ENCODE measurements around the gene RAMAC.
"Not testable (repeated sequence)": the region's sequence is repeated elsewhere in the genome, so short reads cannot be mapped to it uniquely, and the experiment has no call there.

The RAMAC gene

DNA sequence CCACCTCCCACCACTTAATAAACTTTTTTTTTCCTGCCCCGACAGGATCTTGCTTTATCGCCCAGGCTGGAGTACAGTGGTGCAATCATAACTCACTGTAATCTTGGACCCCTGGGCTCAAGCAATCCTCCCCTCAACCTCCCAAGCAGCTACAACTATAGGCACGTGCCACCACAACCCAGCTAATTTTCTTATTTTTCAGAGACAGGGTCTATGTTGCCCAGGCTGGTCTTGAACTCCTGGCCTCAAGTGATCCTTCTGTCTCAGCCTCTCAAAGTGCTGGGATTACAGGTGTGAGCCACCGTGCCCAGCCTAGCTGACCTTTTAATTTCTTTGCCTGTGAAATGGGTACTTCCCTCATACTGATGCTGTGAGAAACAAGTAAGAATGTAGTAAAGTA lies 29.4 kb downstream of the RAMAC start:
- DNase-seq = no peak

DNA sequence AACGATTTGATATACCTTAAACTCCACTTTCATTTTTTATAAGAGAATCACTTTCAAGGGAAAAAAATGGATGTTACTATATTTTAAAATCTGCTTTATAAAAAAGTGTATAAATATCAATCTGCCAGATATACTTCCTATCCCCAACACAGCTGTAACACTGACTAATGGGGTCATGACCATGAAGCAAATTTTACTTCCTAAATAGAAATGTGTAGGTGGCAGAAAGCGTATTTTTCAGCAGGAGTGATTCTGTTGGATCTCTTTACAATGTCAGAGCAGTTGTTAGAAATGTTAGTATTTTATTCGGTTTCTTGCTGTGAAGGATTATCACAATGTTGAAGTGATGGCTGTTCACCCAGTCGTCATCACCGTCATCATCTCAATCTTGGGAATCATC lies 30.9 kb downstream of the RAMAC start:
- DNase-seq = no peak

DNA sequence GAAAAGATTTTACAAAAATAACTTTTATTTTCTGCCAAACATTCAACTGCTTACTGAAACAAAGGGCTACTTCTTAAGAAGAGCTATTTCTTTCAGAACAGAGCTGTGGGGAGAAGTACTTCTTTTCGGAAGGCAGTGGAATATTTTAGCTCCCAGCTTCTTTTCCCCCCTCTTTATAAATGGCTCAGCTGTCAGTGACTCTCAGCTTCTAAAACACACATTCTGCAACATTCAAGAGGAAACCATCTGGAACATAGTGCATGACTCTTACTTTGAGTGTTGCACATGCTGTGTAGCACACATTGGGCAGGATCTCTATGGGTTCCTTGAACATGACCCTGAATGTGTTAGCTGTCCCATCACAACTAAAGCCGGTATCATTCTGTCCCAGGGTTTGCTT lies 32.4 kb downstream of the RAMAC start:
- DNase-seq = no peak

DNA sequence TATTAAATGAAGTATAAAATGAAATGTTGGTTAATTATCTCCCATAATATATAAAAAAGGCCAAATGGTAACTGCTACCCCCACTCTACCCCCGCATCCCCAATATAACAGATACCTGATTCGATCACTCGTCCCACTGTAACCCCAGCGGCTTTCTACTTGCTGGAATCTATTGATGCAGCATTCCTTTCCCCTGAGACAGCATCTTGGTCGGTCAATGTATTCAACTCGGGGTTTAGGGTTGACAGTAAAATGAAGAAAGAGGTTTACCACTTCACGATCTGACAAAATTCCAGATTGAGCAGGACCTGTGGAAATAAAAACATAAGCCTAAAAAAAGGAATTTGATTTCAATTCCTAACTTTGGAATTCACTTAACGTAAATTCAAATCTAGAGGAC lies 44.0 kb downstream of the RAMAC start:
- DNase-seq = no peak

DNA sequence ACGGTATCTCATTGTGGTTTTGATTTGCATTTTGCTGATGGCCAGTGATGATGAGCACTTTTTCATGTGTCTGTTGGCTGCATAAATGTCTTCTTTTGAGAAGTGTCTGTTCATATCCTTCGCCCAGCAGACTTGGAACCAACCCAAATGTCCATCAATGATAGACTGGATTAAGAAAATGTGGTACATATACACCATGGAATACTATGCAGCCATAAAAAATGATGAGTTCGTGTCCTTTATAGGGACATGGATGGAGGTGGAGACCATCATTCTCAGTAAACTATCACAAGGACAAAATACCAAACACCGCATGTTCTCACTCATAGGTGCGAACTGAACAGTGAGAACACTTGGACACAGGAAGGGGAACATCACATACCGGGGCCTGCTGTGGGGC lies 45.2 kb downstream of the RAMAC start:
- DNase-seq = not testable (repeated sequence)

DNA sequence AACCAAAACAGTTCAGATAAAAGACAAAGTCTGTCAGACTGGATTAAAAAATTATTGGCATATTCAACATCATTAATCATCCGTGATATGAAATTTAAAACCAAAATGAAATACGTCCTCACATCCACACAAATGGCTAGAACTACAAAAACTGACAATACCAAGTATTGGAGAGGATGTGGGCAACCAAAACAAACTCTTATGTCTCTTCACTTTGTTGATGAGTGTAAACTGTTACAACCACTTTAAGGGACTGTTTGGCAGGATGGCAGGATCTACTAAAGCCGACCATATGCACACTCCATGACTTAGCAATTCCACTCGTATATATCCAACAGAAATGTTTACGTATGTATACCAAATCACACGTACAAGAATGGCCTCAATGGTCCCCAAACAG lies 50.2 kb downstream of the RAMAC start:
- DNase-seq = no peak

DNA sequence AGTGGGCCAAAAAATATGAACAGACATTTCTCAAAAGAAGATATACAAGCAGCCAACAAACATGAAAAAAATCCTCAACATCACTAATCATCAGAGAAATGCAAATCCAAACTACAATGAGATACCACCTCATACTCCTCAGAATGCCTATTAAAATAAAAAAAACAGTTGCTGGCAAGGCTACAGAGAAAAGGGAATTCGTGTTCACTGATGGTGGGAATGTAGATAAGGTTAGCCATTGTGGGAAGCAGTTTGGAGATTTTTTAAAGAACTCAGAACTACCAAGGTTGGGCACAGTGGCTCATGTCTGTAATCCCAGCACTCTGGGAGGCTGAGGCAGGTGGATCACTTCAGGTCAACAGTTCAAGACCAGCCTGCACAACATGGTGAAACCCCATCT lies 53.2 kb downstream of the RAMAC start:
- no peak for DNase-seq

Measured in T-helper 9 cell (primary cell).